VCaP (cell line): ENCODE results near the gene CFAP251.

Experiments
- H3K27ac ChIP-seq: fragments of 450-650 bp; 2 replicates; pipeline ENCODE4 v1.5.1; 2017
- CTCF ChIP-seq: fragments of 450-650 bp; conservative IDR thresholded peaks from 2 replicates; pipeline ENCODE4 v1.5.1; 2017; ENCODE audit warnings: mild to moderate bottlenecking, moderate library complexity

CFAP251 gene

GRCh38 chr12:121953117-121953692, 34.8 kb downstream of the CFAP251 start:
- TF ChIP-seq CTCF = no peak
- no peak overlapping the region for H3K27ac ChIP-seq

GRCh38 chr12:121953695-121954094, 35.3 kb downstream of the CFAP251 start:
- H3K27ac ChIP-seq = no peak overlapping the region
- no peak for TF ChIP-seq CTCF

GRCh38 chr12:121955258-121956237, 37.2 kb downstream of the CFAP251 start:
- TF ChIP-seq CTCF = peak; percentile 81

GRCh38 chr12:121957861-121958515, 39.6 kb downstream of the CFAP251 start:
- H3K27ac ChIP-seq = no peak overlapping the region
- TF ChIP-seq CTCF = no peak

More at GRCh38 chr12:121955258-121956237, 37.2 kb downstream of the CFAP251 start:
- H3K27ac ChIP-seq = no peak overlapping the region

GRCh38 chr12:121958541-121959240, 40.3 kb downstream of the CFAP251 start:
- TF ChIP-seq CTCF = no peak
- no peak overlapping the region for H3K27ac ChIP-seq

- TF ChIP-seq CTCF = no peak
- H3K27ac ChIP-seq = no peak overlapping the region
Observed at GRCh38 chr12:121960541-121960940, 42.1 kb downstream of the CFAP251 start.
